Testis (tissue), 3 donors: Measurements from ENCODE around the gene VPS35L. TPM values are rescaled to one million over a fixed set of nuclear protein-coding genes. Genes with fewer than 3 reads are reported as not detected.

Experiments used
- DNase-seq: peaks from one replicate; pipeline ENCODE4 v3.0.0-alpha.2; 2019
- H3K27ac ChIP-seq, 2 donors: fragments of 200-600 bp; sonication (generic); one replicate each; pipeline ENCODE4 v1.5.1; 2019
- H3K27me3 ChIP-seq: fragments of 200-600 bp; sonication (generic); one replicate; pipeline ENCODE4 v1.5.1; 2019
- H3K36me3 ChIP-seq: fragments of 200-600 bp; sonication (generic); one replicate; pipeline ENCODE4 v1.5.1; 2017; ENCODE audit warnings: low read depth; ENCODE audit errors: missing control alignments
- H3K4me1 ChIP-seq: fragments of 200-600 bp; sonication (generic); one replicate; pipeline ENCODE4 v1.5.1; 2019
- H3K4me3 ChIP-seq, 2 donors: fragments of 200-600 bp; sonication (generic); one replicate each; pipeline ENCODE4 v1.5.1; 2017 to 2019
- H3K9me3 ChIP-seq: fragments of 200-600 bp; sonication (generic); one replicate; pipeline ENCODE4 v1.5.1; 2017
- CTCF ChIP-seq, 3 experiments: fragments of 450-650 bp in 2 of 3; fragments of 200-600 bp in 1 of 3; sonication (generic) in 1 of 3; IDR thresholded peaks; one replicate each; pipeline ENCODE4 v1.5.1; 2016 to 2019; ENCODE audit warnings: antibody characterized with exemption in 3 of 3, mild to moderate bottlenecking in 2 of 3, moderate library complexity in 1 of 3
- POLR2A ChIP-seq: fragments of 450-650 bp; IDR thresholded peaks from one replicate; pipeline ENCODE4 v1.6.1; 2017; ENCODE audit warnings: antibody characterized with exemption, mild to moderate bottlenecking, moderate library complexity
- WGBS, 2 donors: methylation state at CpG; one replicate each; pipeline ENCODE4 v1.1.5; 2018; 5-methylcytosine and 5-hydroxymethylcytosine counted together
- intact Hi-C: fragments of 100-400 bp; cut with DNase I; formaldehyde crosslinking; loops from one replicate; pipeline ENCODE4 v1.15.1; 2023; ENCODE audit warnings: low total_unique reads
- polyA plus RNA-seq: library from polyadenylated mRNA; stranded (reverse); fragments of 350-450 nt; fragmentation: Illumina TruSeq; extraction: RNeasy Lipid Tissue Mini Kit (QIAGEN cat#74804); gene quantifications from one replicate; pipeline ENCODE4 v1.2.3, GENCODE V29; 2014; ENCODE audit warnings: low read depth, low replicate concordance; ENCODE audit not compliant: insufficient read depth
- total RNA-seq, 2 donors: library from RNA; depleted of rRNA; stranded (reverse); fragments of >200 nt; gene quantifications; one replicate each; pipeline ENCODE4 v1.2.3, GENCODE V29; 2016

VPS35L gene
- total and polyA plus RNA-seq, 3 donors from 2014 or later, result 76.1 to 88.9 (median 80.5) TPM

- intact Hi-C loops, result no loop called here
- Histone ChIP-seq H3K27ac (no peak overlapping the region), H3K36me3 (no peaks in the 10 kb centered on the region), H3K4me3 (no peak overlapping the region), H3K9me3 (no peaks in the 10 kb centered on the region), H3K27me3 (no peaks in the 10 kb centered on the region), H3K4me1 (no peaks in the 10 kb centered on the region)
- no peak for DNase-seq
- no peak for TF ChIP-seq CTCF (IDR thresholded peaks at IDR 0.05)
- no peak for TF ChIP-seq POLR2A
- 94 to 100% methylated on average over 3 of the region's 3 CpGs for WGBS, 2 donors
Measured at GRCh38 chr16:19548144-19548543, 7.4 kb upstream of the VPS35L start.

DNA sequence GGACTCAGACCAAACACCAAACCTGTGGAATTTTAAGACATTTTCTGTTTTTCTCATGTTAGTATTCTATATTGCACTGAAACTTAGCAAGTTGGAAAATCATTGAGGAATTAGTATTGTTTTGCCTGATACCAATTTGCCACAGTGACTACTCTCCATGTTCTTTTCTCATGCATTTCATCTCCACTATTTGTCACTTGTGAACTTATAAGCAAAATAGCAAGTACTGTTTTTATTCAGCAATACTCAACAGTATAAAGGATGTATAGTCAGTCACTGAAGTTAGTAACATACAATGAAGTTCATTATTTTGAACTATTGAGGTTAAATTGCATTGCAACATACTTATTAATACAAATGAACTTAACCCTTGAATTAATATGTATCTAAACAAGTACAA lies 5.8 kb upstream of the VPS35L start:
- no peaks in the 10 kb centered on the region for H3K9me3 ChIP-seq
- no peak for DNase-seq
- intact Hi-C loops, result no loop called here
- H3K36me3 ChIP-seq, result no peaks in the 10 kb centered on the region
- no peak overlapping the region for H3K27ac ChIP-seq
- H3K27me3 ChIP-seq, result no peaks in the 10 kb centered on the region
- H3K4me1 ChIP-seq, result no peaks in the 10 kb centered on the region
- no peak overlapping the region for H3K4me3 ChIP-seq
- TF ChIP-seq POLR2A, result no peak
- TF ChIP-seq CTCF (IDR thresholded peaks at IDR 0.05), result no peak

- Histone ChIP-seq H3K4me3 (peak overlapping the region; percentile 82 to 96), H3K4me1 (peaks cover 4% of the 10 kb centered on the region), H3K27me3 (no peaks in the 10 kb centered on the region), H3K36me3 (no peaks in the 10 kb centered on the region), H3K27ac (peak overlapping the region; percentile 95 to 97), H3K9me3 (no peaks in the 10 kb centered on the region)
- DNase-seq, result peak; percentile 46
- intact Hi-C loops, result no loop called here
- TF ChIP-seq POLR2A (no peak), CTCF (IDR thresholded peaks at IDR 0.05) (no peak)
- WGBS, 2 donors, result 21 to 24% methylated on average over 19 of the region's 19 CpGs
Measured at GRCh38 chr16:19555938-19556771, 652 bp downstream of the VPS35L start.

DNA sequence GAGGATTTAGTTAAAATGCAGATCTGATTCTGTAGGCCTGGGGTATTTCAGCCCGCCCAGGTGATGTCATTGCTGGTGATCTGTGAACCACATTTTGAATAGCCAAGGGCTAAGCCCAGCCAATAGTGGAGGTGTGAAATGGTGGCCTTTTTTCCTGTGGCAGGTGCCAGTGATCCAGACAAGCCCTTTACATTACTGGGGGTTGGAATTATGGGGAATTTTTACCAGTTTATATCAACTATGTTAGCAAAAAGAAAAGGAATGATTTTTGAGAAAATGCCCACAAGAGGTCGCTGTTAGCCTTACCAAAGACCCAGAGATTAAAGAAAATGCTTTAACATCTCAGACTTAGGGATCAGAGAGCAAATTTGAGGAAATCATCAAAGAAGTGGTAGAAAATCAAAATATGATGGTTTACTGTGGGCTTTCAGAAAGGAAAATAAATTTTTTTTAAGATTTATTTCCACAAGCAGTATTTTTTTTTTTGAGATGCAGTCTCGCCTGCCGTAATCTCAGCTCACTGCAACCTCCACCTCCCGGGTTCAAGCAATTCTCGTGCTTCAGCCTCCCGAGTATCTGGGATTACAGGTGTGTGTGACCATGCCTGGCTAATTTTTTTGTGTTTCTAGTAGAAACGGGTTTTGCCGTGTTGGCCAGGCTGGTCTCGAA lies 3.9 kb downstream of the VPS35L start:
- peaks cover 4% of the 10 kb centered on the region for H3K4me1 ChIP-seq
- no peaks in the 10 kb centered on the region for H3K9me3 ChIP-seq
- H3K27me3 ChIP-seq, result no peaks in the 10 kb centered on the region
- 82 to 83% methylated on average over 10 of the region's 10 CpGs for WGBS, 2 donors
- no peak for TF ChIP-seq POLR2A
- peak; percentile 54 to 72 (median 61) for TF ChIP-seq CTCF (IDR thresholded peaks at IDR 0.05)
- H3K27ac ChIP-seq, result no peak overlapping the region
- no peak for DNase-seq
- H3K4me3 ChIP-seq, result no peak overlapping the region
- intact Hi-C loops, result no loop called here
- no peaks in the 10 kb centered on the region for H3K36me3 ChIP-seq
